GM04504 (cell line): ENCODE data around the gene RXFP3.

Experiments
- DNase-seq: peaks from one replicate; pipeline ENCODE4 v3.0.0-alpha.2; 2012; ENCODE audit warnings: low read depth

The RXFP3 gene

GRCh38 chr5:33981408-33982162 lies 45.4 kb downstream of the RXFP3 start:
- DNase-seq, result peak; percentile 26

GRCh38 chr5:33984178-33984577 lies 48.0 kb downstream of the RXFP3 start:
- no peak for DNase-seq

- no peak for DNase-seq
Measured at GRCh38 chr5:33984671-33985124, 48.5 kb downstream of the RXFP3 start, which contains the start of gene SLC45A2. Gene SLC45A2, minus strand, starts transcription at chr5:33984693. Its CDS starts 110 bp downstream, at chr5:33984583.

GRCh38 chr5:33985447-33985846 lies 49.3 kb downstream of the RXFP3 start:
- no peak for DNase-seq
